Vein endothelial cell (primary cell): ENCODE results near the gene TESK2. TPM values are rescaled to one million over a fixed set of nuclear protein-coding genes. Genes with fewer than 3 reads are reported as not detected.

Source experiments
- total RNA-seq: library from RNA; depleted of rRNA; stranded (reverse); fragments of >200 nt; gene quantifications from 2 replicates; pipeline ENCODE4 v1.2.3, GENCODE V29; 2012

The TESK2 gene, protein sequence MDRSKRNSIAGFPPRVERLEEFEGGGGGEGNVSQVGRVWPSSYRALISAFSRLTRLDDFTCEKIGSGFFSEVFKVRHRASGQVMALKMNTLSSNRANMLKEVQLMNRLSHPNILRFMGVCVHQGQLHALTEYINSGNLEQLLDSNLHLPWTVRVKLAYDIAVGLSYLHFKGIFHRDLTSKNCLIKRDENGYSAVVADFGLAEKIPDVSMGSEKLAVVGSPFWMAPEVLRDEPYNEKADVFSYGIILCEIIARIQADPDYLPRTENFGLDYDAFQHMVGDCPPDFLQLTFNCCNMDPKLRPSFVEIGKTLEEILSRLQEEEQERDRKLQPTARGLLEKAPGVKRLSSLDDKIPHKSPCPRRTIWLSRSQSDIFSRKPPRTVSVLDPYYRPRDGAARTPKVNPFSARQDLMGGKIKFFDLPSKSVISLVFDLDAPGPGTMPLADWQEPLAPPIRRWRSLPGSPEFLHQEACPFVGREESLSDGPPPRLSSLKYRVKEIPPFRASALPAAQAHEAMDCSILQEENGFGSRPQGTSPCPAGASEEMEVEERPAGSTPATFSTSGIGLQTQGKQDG
- total RNA-seq = 2.2 and 2.3 TPM in 2 replicates

DNA sequence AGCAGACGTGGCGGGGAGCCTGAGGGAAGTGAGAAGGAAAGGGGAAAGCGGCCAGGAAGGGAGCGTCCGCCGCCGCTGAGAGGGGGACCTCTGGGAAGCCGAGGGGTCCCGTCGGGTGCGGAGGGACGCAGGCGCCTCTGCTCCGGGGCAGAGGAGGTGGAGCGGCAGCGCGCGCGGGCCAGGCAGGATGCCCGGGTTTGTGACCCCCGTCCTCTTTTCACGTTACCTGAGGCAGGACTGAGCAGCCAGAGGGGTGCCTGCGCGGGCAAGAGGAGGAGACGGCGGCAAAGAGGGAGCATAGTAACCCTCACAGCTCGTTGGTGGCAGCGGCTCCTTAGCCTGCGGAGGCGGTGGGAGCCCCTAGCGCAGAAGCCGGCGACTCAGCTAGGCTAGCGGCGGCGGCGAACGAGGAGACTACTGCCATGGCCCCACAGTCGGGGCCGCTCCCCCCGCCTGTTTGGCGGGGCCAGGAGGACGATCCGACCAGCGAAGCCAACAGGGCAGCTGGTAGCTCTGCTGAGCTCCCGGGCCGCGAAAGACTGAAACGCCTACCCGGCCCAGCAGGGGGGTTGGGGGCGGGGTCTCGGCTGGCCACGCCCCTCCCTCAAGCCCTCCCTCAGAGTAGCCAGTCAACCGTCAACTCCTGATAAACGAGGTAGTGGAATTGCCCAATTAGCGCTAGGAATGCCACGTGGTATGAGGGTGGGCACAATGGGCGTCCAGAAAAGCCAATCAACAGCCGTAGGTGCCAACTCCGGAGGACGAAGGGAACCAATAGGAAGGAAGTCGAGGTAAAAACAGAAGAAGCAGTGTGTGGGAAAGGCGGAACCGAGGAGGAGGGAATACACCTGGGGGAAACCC, at the start of gene TESK2:
TESK2 (minus strand) TSS at position 538 of the 861 bp plus-strand sequence. CDS start 33,378 bp downstream, outside the sequence.

DNA sequence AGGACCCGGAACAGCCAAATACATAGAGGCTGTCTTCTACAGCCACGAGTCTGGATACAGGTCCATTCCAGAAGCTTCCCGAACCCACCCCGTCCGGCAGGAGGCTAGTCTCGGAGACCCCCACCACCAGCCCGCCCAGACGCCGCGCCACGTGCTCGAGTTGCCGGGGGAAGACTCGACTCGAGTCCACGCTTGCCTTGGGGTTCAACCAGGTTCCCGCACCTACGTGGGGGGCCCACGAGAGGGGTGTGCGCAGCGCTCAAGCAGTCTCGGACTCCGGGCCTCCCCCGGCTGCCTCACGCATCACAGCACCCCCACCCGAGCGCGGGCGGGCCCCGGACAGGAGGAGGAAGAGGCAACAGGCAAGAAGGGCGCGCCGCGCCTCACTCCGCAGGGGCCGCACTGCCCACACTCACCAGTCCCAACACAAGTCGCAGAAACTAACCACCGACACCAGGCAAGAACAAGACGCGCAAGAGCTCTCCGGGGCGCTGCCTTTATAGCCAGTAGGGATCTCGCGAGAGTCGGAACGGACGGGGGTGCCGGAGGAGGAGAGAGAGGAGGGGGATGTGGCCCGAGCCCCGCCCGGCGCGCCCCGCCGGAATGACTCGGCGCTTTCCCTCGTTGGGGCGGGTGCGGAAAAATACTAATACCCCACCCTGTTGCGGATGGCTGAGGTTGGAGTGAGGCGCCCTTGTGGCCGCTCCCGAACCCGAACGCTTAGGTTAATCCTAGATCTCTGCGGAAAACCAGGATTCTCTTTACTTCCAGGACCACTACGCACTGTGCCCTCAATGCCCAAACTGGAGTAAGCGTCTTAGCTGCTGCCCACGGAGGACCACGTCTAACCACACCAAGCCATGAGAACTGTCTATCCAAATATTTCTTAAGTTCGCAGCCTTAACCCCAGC, 30.7 kb upstream of the TESK2 start, which contains the start of gene PRDX1:
PRDX1 (minus strand) TSS at position 472 of the 911 bp plus-strand sequence. CDS start 2,841 bp downstream, outside the sequence.

DNA sequence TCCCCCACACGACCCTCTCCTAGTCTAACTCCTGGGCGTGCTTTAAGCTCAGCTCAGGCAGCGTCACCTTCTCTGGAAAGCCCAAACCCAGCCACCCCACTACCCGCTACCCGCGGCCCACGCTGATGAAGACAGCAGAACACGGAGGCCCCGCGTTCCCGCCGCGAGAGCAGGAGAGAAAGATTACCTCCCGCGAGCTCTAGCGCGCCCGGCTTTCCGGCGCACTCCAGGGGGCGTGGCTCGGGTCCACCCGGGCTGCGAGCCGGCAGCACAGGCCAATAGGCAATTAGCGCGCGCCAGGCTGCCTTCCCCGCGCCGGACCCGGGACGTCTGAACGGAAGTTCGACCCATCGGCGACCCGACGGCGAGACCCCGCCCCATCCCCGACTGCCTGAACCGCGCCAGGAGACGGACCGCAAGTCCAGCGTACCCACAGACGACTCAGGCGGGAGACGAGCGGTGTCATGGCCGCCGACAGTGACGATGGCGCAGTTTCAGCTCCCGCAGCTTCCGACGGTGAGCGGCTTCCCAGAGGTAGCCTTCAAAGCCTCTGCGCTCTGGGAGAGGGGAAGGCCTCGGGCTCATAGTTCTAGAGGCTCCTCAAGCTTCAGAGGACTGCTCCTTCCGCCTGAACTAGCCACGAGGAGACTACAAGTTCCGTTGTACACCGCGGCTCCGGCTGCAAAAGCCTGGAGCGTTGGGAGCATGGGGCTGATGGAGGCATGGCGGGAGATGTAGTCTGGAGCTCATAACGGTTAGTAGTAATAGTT, 151.0 kb downstream of the TESK2 start, which contains the start of the genes MUTYH and TOE1:
MUTYH (minus strand) TSS at position 652 of the 770 bp plus-strand sequence. CDS start 5,935 bp downstream, outside the sequence.
TOE1 (plus strand) TSS at position 382 of the 770 bp plus-strand sequence; CDS start at position 465, 83 bp downstream.

DNA sequence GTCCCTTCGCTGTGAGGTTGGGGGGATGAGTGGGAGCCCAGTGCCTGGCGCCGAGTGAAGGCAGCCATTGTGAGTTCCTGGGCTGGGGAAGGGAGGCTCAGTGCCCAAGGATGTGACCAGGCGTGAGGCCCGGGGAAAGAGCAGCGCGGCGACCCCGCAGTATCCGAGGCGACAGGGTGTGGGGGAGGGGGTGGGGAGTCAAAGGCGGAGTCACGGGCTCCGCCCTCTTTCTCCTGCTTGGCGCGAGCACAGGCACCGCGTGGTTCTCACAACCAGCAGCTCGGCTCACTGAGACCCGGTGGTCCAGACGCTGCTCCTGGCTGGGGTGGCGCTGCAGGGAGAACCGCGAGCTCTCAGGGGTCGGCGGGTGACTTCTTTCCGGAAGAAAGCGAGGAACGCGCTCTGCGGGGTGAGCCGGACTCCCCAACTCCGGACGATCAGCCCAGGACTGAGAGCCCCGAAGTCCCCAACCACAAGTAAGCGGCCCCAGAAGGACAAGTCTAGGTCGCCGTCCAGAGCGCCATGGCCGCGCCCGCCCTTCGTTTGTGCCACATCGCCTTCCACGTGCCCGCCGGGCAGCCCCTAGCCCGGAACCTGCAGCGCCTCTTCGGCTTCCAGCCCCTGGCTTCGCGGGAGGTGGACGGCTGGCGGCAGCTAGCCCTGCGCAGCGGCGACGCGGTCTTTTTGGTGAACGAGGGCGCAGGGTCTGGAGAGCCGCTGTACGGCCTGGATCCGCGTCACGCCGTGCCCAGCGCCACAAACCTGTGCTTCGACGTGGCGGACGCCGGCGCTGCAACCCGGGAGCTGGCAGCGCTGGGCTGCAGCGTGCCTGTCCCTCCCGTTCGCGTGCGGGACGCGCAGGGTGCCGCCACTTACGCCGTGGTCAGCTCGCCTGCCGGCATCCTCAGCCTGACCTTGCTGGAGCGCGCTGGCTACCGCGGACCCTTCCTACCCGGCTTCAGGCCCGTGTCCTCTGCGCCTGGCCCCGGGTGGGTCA, 164.0 kb downstream of the TESK2 start, which contains the start of gene HPDL:
HPDL (plus strand) TSS at position 269 of the 997 bp plus-strand sequence; CDS start at position 523, 254 bp downstream.

Other genes starting within 250 kb of the TESK2 start
- 2.9 and 6.4 TPM in 2 replicates for gene HPDL, start 164.3 kb downstream of the TESK2 start, total RNA-seq
- gene TOE1, start 151.0 kb downstream of the TESK2 start, total RNA-seq = 21.9 and 22.4 TPM in 2 replicates
- gene MUTYH, start 150.7 kb downstream of the TESK2 start, total RNA-seq = 9.0 and 10.1 TPM in 2 replicates
- 1.1 and 1.3 TPM in 2 replicates for gene CCDC163, start 8.9 kb upstream of the TESK2 start, total RNA-seq
- gene MMACHC, start 9.1 kb upstream of the TESK2 start, total RNA-seq = 2.7 and 3.3 TPM in 2 replicates
- 398 and 548 TPM in 2 replicates for gene PRDX1, start 30.7 kb upstream of the TESK2 start, total RNA-seq
- gene AKR1A1, start 59.7 kb upstream of the TESK2 start, total RNA-seq = 134 and 135 TPM in 2 replicates
- 53.9 and 59.7 TPM in 2 replicates for gene NASP, start 92.9 kb upstream of the TESK2 start, total RNA-seq
- gene CCDC17, start 132.9 kb upstream of the TESK2 start, total RNA-seq = 2.0 and 2.2 TPM in 2 replicates
- 111 and 128 TPM in 2 replicates for gene GPBP1L1, start 195.4 kb upstream of the TESK2 start, total RNA-seq
- gene TMEM69, start 197.0 kb upstream of the TESK2 start, total RNA-seq = 23.7 and 28.7 TPM in 2 replicates